Activated naive CD8-positive, alpha-beta T cell (primary cell): ENCODE data around the gene DDTL.
"Not testable (repeated sequence)": the region's sequence is repeated elsewhere in the genome, so short reads cannot be mapped to it uniquely, and the experiment has no call there.

Experiments
- H3K27ac Mint-ChIP-seq: one replicate; pipeline ENCODE4 v1.8.0; 2021; ENCODE audit warnings: mixed read lengths
- H3K27me3 Mint-ChIP-seq: one replicate; pipeline ENCODE4 v1.8.0; 2021; ENCODE audit warnings: mixed read lengths
- H3K36me3 Mint-ChIP-seq: one replicate; pipeline ENCODE4 v1.8.0; 2021; ENCODE audit warnings: mixed read lengths
- H3K4me1 Mint-ChIP-seq: one replicate; pipeline ENCODE4 v1.8.0; 2021; ENCODE audit warnings: low read depth, mixed read lengths
- H3K4me3 Mint-ChIP-seq: one replicate; pipeline ENCODE4 v1.8.0; 2021; ENCODE audit warnings: mild to moderate bottlenecking, mixed read lengths
- H3K9me3 Mint-ChIP-seq: one replicate; pipeline ENCODE4 v1.8.0; 2021; ENCODE audit warnings: low read depth, mixed read lengths

DDTL gene

DNA sequence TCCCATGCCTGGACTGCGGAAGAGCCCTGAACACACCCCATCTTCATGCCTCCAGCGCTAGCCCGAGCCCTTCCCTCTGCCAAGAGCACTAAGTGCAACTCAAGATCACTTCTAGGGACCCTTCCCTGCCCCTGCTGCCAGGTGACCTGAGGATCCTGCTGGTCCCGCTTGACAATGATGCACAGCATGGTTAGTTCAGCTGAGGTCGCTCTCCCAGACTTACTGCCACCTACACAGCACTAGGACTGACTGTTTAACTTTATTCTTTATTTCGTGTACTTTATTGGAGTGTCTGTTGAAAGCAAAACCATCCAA is 11.7 kb upstream of the DDTL start:
- not testable (repeated sequence) for H3K36me3 Mint-ChIP-seq, H3K27ac Mint-ChIP-seq, H3K4me1 Mint-ChIP-seq, H3K27me3 Mint-ChIP-seq, H3K9me3 Mint-ChIP-seq, H3K4me3 Mint-ChIP-seq

DNA sequence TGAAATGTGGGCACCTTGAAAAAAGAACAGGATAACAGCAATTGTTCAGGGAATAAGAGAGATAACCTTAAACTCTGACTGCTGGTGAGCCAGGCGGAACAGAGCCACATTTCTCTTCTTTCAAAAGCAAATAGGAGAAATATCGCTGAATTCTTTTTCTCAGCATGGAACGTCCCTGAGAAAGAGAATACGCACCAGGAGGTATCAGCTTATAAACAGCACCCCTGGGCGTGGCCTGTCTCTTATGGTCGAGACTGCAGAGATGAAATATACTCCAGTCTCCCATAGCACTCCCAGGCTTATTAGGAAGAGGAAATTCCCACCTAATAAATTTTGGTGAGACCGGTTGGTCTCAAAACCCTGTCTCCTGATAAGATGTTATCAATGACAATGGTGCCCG is 10.8 kb upstream of the DDTL start:
- not testable (repeated sequence) for H3K4me3 Mint-ChIP-seq, H3K36me3 Mint-ChIP-seq, H3K27ac Mint-ChIP-seq, H3K27me3 Mint-ChIP-seq, H3K9me3 Mint-ChIP-seq, H3K4me1 Mint-ChIP-seq

DNA sequence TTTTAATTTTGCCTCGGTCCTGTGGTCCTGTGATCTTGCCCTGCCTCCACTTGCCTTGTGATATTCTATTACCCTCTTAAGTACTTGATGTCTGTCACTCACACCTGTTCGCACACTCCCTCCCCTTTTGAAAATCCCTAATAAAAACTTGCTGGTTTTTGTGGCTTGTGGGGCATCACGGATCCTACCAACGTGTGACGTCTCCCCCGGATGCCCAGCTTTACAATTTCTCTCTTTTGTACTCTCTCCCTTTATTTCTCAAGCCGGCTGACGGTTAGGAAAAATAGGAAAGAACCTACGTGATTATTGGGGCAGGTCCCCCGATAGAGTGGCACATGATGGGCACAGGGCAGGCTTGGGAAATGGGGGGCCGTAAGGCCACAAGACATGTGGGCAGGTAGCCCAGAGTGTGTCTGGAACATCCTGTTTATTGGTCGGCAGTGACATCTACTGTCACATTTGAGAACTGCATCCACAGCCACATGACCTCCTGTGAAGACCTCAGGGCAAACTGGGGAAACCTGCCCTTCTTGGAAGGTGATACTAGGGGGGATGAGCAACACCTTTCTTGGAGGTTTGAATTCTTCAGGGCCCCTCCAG is 10.3 kb upstream of the DDTL start:
- H3K4me1 Mint-ChIP-seq, H3K27me3 Mint-ChIP-seq, H3K36me3 Mint-ChIP-seq, H3K4me3 Mint-ChIP-seq, H3K9me3 Mint-ChIP-seq: not testable (repeated sequence)
- H3K27ac Mint-ChIP-seq = peak overlapping the region; percentile 46

DNA sequence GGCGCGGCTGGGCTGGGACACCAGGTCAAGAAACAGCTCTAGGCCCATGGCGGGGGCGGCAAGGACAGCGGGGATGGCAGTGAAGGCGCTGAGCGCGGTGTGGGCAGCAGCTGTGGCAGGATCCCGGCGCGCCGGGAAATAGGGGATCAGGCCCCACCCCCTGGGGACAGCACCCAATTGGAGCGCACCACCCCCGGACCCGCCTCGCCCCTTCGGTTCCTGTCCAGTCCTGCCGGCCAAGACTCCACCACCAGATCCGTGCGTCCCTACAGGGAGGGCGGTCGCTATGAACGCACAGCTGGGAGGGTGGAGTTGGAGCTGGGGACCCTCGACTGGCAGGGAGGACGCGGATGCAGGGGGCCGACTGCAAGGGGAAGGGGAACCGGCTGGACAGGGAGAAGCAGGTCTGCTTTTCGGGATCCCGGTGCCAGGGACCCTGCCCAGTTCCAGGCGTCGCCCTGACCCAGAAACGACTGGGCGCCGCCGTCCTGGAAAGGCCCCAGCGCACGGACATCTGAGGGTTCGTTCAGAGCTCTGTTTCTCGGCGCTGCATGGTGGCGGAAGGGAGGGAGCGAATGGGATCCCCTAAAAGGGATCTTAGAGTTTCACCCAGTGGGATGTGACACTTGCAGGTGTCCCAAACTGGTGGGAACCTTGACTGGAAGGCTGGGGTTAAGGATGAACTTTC is 5.5 kb upstream of the DDTL start, which contains the start of gene GSTT2B:
Gene GSTT2B (minus strand): TSS at position 112 of the 688 bp plus-strand sequence. CDS start 64 bp downstream, at position 48.
- not testable (repeated sequence) for H3K36me3 Mint-ChIP-seq, H3K27me3 Mint-ChIP-seq, H3K27ac Mint-ChIP-seq, H3K9me3 Mint-ChIP-seq, H3K4me1 Mint-ChIP-seq, H3K4me3 Mint-ChIP-seq

- H3K27me3 Mint-ChIP-seq, H3K4me3 Mint-ChIP-seq, H3K9me3 Mint-ChIP-seq: not testable (repeated sequence)
These were observed 594 bp upstream of the DDTL start for GRCh38 chr22:23966094-23966493.

DNA sequence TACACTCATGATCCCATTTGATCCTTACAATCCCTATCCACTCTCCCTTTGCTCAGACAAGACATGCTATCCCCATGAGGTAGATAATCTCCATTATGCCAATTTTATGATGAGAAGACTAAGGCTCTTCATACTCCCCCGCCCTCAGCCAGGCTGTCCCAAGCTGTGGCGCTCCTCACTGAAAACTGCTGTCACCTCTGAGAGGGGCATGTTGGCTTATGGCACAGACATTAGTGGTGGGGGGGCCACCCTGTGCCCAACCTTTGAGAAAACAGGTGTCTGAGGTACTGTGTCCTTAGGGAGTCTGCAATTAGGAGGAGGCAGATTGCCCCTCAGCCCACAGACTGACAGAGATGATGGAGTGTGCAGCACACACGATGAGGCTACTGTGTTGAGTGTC is 2.4 kb downstream of the DDTL start:
- H3K4me1 Mint-ChIP-seq = peaks cover 19% of the 10 kb centered on the region
- H3K27me3 Mint-ChIP-seq = no peaks in the 10 kb centered on the region
- peak overlapping the region; percentile 64 for H3K27ac Mint-ChIP-seq
- H3K36me3 Mint-ChIP-seq = peaks cover 2% of the 10 kb centered on the region
- H3K9me3 Mint-ChIP-seq = no peaks in the 10 kb centered on the region
- H3K4me3 Mint-ChIP-seq = peak overlapping the region; percentile 46

More at GRCh38 chr22:23966094-23966493, 594 bp upstream of the DDTL start:
- peaks cover 16% of the 10 kb centered on the region for H3K4me1 Mint-ChIP-seq
- H3K27ac Mint-ChIP-seq, H3K36me3 Mint-ChIP-seq: not testable (repeated sequence)

- Mint-ChIP-seq H3K4me1 (peaks cover 19% of the 10 kb centered on the region), H3K9me3 (no peaks in the 10 kb centered on the region), H3K36me3 (peaks cover 2% of the 10 kb centered on the region), H3K27me3 (no peaks in the 10 kb centered on the region), H3K27ac (peak overlapping the region; percentile 9), H3K4me3 (peak overlapping the region; percentile 51)
These were observed 3.5 kb downstream of the DDTL start for GRCh38 chr22:23970201-23970641.

GRCh38 chr22:23970816-23971486 is 4.3 kb downstream of the DDTL start:
- H3K27ac Mint-ChIP-seq = peak overlapping the region; percentile 9
- H3K36me3 Mint-ChIP-seq = peaks cover 2% of the 10 kb centered on the region
- no peaks in the 10 kb centered on the region for H3K9me3 Mint-ChIP-seq
- H3K4me1 Mint-ChIP-seq = peaks cover 19% of the 10 kb centered on the region
- no peaks in the 10 kb centered on the region for H3K27me3 Mint-ChIP-seq
- peak overlapping the region; percentile 51 for H3K4me3 Mint-ChIP-seq

- H3K27me3 Mint-ChIP-seq, H3K9me3 Mint-ChIP-seq, H3K36me3 Mint-ChIP-seq, H3K27ac Mint-ChIP-seq: not testable (repeated sequence)
- Mint-ChIP-seq H3K4me1 (peaks cover 19% of the 10 kb centered on the region), H3K4me3 (peak overlapping the region; percentile 65)
These were observed 5.2 kb downstream of the DDTL start for GRCh38 chr22:23971927-23972326.

- not testable (repeated sequence) for H3K9me3 Mint-ChIP-seq, H3K36me3 Mint-ChIP-seq, H3K27ac Mint-ChIP-seq, H3K4me3 Mint-ChIP-seq, H3K27me3 Mint-ChIP-seq
- H3K4me1 Mint-ChIP-seq = peaks cover 15% of the 10 kb centered on the region
These were observed 7.7 kb downstream of the DDTL start, which contains the start of gene DDT for GRCh38 chr22:23974345-23974744. TSS of gene DDT (minus strand) at chr22:23974441. CDS start at chr22:23974414, 27 bp downstream.

- H3K4me3 Mint-ChIP-seq, H3K27ac Mint-ChIP-seq, H3K36me3 Mint-ChIP-seq, H3K27me3 Mint-ChIP-seq, H3K9me3 Mint-ChIP-seq: not testable (repeated sequence)
- peaks cover 11% of the 10 kb centered on the region for H3K4me1 Mint-ChIP-seq
These were observed 8.2 kb downstream of the DDTL start for GRCh38 chr22:23974836-23975352.

DNA sequence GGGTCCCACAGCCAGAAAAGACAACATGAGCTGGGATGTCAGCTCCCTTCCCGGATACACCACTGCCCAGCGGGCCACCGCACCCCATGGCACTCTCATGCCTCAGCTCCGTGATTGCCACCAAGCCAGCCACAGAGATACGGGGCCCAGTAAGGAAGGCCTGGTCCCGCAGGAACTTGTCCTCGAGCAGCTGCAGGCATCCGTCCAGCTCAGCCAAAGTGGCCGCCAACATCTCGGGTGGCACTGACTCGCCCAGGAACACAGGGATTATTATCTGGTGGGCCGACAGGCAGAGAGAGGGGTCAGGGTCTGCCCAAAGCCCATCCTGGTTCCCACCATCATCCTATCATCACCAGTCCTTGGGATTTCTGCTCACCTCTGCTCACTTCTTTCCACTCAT is 10.6 kb downstream of the DDTL start:
- H3K4me3 Mint-ChIP-seq, H3K27me3 Mint-ChIP-seq, H3K27ac Mint-ChIP-seq, H3K9me3 Mint-ChIP-seq, H3K36me3 Mint-ChIP-seq, H3K4me1 Mint-ChIP-seq: not testable (repeated sequence)

DNA sequence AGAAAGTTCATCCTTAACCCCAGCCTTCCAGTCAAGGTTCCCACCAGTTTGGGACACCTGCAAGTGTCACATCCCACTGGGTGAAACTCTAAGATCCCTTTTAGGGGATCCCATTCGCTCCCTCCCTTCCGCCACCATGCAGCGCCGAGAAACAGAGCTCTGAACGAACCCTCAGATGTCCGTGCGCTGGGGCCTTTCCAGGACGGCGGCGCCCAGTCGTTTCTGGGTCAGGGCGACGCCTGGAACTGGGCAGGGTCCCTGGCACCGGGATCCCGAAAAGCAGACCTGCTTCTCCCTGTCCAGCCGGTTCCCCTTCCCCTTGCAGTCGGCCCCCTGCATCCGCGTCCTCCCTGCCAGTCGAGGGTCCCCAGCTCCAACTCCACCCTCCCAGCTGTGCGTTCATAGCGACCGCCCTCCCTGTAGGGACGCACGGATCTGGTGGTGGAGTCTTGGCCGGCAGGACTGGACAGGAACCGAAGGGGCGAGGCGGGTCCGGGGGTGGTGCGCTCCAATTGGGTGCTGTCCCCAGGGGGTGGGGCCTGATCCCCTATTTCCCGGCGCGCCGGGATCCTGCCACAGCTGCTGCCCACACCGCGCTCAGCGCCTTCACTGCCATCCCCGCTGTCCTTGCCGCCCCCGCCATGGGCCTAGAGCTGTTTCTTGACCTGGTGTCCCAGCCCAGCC is 13.0 kb downstream of the DDTL start, which contains the start of gene GSTT2:
Gene GSTT2 (plus strand): TSS at position 578 of the 684 bp plus-strand sequence.
- H3K27me3 Mint-ChIP-seq, H3K36me3 Mint-ChIP-seq, H3K27ac Mint-ChIP-seq, H3K4me1 Mint-ChIP-seq, H3K9me3 Mint-ChIP-seq, H3K4me3 Mint-ChIP-seq: not testable (repeated sequence)

GRCh38 chr22:23980567-23980966 is 13.9 kb downstream of the DDTL start:
- H3K4me1 Mint-ChIP-seq, H3K9me3 Mint-ChIP-seq, H3K27me3 Mint-ChIP-seq, H3K27ac Mint-ChIP-seq, H3K4me3 Mint-ChIP-seq, H3K36me3 Mint-ChIP-seq: not testable (repeated sequence)

GRCh38 chr22:23984430-23984829 is 17.7 kb downstream of the DDTL start:
- Mint-ChIP-seq H3K4me3 (no peak overlapping the region), H3K4me1 (peaks cover 2% of the 10 kb centered on the region), H3K27ac (no peak overlapping the region), H3K36me3 (no peaks in the 10 kb centered on the region), H3K27me3 (no peaks in the 10 kb centered on the region), H3K9me3 (no peaks in the 10 kb centered on the region)
